Measurements from ENCODE around the gene TSPAN9.

GRCh38 chr12:3173008-3173553, 95.9 kb downstream of the TSPAN9 start:
- no peak for TF ChIP-seq CTCF (IDR thresholded peaks at IDR 0.05 in 2 of 3, conservative IDR thresholded peaks at IDR 0.05 in 1 of 3; ENCODE audit: borderline replicate concordance in 1 of 3, insufficient read depth in 1 of 3, low read depth in 2 of 3, low read length in 2 of 3)
- TF ChIP-seq REST (IDR thresholded peaks at IDR 0.05; ENCODE audit: low read depth), result no peak
- no peak for TF ChIP-seq ZFX (IDR thresholded peaks at IDR 0.05)
- no peak for TF ChIP-seq CEBPB (IDR thresholded peaks at IDR 0.05; ENCODE audit: low read depth)
- no peak for TF ChIP-seq RAD21 (IDR thresholded peaks at IDR 0.05; ENCODE audit: low read depth)
- no peak for TF ChIP-seq SIN3A (IDR thresholded peaks at IDR 0.05; ENCODE audit: low read depth)
- no peak for TF ChIP-seq YY1 (IDR thresholded peaks at IDR 0.05; ENCODE audit: extremely low read depth, insufficient replicate concordance, low read depth, low read length)
- TF ChIP-seq ZBTB33 (IDR thresholded peaks at IDR 0.05; ENCODE audit: extremely low read depth, insufficient replicate concordance, low read length), result no peak
- no peak for TF ChIP-seq POLR2A (IDR thresholded peaks at IDR 0.05; ENCODE audit: borderline replicate concordance, extremely low read depth, insufficient read depth, insufficient read length)
- no peak for TF ChIP-seq MAX (IDR thresholded peaks at IDR 0.05)
- no peak for TF ChIP-seq JUND (IDR thresholded peaks at IDR 0.05)
- no peak for TF ChIP-seq EGR1 (IDR thresholded peaks at IDR 0.05; ENCODE audit: low read depth)
- no peak for TF ChIP-seq SRF (IDR thresholded peaks at IDR 0.05; ENCODE audit: low read depth)

Measured in HCT116 (cell line).